ENCODE results near the gene FNDC4. TPM values are rescaled to one million over a fixed set of nuclear protein-coding genes. Genes with fewer than 3 reads are reported as not detected.

FNDC4 gene
- total RNA-seq, 2 experiments from 2014 or later = not detected

DNA sequence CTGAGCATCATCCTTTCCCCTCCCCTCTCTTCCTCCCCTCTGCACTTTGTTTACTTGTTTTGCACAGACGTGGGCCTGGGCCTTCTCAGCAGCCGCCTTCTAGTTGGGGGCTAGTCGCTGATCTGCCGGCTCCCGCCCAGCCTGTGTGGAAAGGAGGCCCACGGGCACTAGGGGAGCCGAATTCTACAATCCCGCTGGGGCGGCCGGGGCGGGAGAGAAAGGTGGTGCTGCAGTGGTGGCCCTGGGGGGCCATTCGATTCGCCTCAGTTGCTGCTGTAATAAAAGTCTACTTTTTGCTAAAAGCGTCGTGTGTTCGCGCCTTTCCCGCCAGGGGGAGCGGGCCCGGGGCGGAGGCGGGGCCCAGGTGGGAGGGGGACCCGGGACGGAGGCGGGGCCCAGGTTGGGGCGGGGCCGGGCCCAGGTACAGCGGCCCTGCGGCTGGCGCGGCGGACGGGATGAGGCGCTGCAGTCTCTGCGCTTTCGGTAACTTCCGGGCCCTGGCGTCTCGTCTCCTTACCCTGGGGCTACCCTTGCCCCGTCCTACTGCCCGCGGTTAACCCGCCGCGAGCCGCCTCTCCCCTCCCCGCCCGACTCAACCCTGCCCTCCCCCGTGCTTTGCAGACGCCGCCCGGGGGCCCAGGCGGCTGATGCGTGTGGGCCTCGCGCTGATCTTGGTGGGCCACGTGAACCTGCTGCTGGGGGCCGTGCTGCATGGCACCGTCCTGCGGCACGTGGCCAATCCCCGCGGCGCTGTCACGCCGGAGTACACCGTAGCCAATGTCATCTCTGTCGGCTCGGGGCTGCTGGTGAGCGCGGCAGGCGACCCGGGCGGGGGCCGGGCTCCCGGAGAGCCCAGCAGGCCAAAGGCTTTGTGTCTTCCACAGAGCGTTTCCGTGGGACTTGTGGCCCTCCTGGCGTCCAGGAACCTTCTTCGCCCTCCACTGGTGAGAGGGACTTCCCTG lies 52.8 kb downstream of the FNDC4 start, which contains the start of gene KRTCAP3:
KRTCAP3 (plus strand) TSS at position 424 of the 962 bp plus-strand sequence; CDS start at position 456, 32 bp downstream.
- Mint-ChIP-seq H3K4me3 (no peak within 1 kb of the TSS), H3K36me3 (ENCODE audit: low read depth) (peaks cover 29% of the 10 kb centered on the region), H3K27ac (no peak within 1 kb of the TSS), H3K4me1 (ENCODE audit: low read depth) (peaks cover 8% of the 10 kb centered on the region), H3K27me3 (ENCODE audit: low read depth) (no peaks in the 10 kb centered on the region), H3K9me3 (no peaks in the 10 kb centered on the region)
- CTCF ChIA-PET = interaction anchor here (1.0 kb wide), 1 partner anchor 10 kb away, joined by 5 read pairs; no protein-coding TSS in a partner anchor
- peak; percentile 24 for DNase-seq
- intact Hi-C loops (cut with micrococcal nuclease) = no loop called here

Other genes starting within 250 kb of the FNDC4 start
- under 1 TPM; 0.55 to 0.67 TPM for gene SLC30A3, start 232.2 kb downstream of the FNDC4 start, total RNA-seq
- gene DNAJC5G, start 219.8 kb downstream of the FNDC4 start, total RNA-seq = not detected
- gene TRIM54, start 212.8 kb downstream of the FNDC4 start, total RNA-seq = not detected
- gene UCN, start 186.8 kb downstream of the FNDC4 start, total RNA-seq = under 1 TPM; 0.45 to 0.89 TPM
- 10 to 100 TPM; 80.2 to 82.3 TPM for gene MPV17, start 172.1 kb downstream of the FNDC4 start, total RNA-seq
- gene GTF3C2, start 138.4 kb downstream of the FNDC4 start, total RNA-seq = 10 to 100 TPM; 62.9 to 72.3 TPM
- gene EIF2B4, start 124.9 kb downstream of the FNDC4 start, total RNA-seq = 10 to 100 TPM; 24.4 to 25.2 TPM
- 10 to 100 TPM; 68.5 to 75.5 TPM for gene SNX17, start 124.6 kb downstream of the FNDC4 start, total RNA-seq
- gene ZNF513, start 114.5 kb downstream of the FNDC4 start, total RNA-seq = 1 to 10 TPM; 4.9 to 5.2 TPM
- 100 to 1,000 TPM in 1 of 2 experiments, 10 to 100 TPM in 1; 92.3 to 101 TPM for gene PPM1G, start 85.6 kb downstream of the FNDC4 start, total RNA-seq
- gene NRBP1, start 66.6 kb downstream of the FNDC4 start, total RNA-seq = 10 to 100 TPM; 60.0 to 63.3 TPM
- gene KRTCAP3, start 52.8 kb downstream of the FNDC4 start, total RNA-seq = 1 to 10 TPM; 5.0 to 6.7 TPM
- gene IFT172, start 5.5 kb downstream of the FNDC4 start, total RNA-seq = 10 to 100 TPM in 1 of 2 experiments, 1 to 10 TPM in 1; 9.2 to 12.7 TPM
- not detected for gene GCKR, start 1.6 kb upstream of the FNDC4 start, total RNA-seq
- gene ZNF512, start 87.8 kb upstream of the FNDC4 start, total RNA-seq = 10 to 100 TPM; 34.7 to 35.8 TPM
- under 1 TPM; 0.17 to 0.30 TPM for gene CCDC121, start 133.8 kb upstream of the FNDC4 start, total RNA-seq
- gene GPN1, start 133.8 kb upstream of the FNDC4 start, total RNA-seq = 10 to 100 TPM; 44.9 to 45.1 TPM
- 10 to 100 TPM; 27.8 to 29.7 TPM for gene SUPT7L, start 168.4 kb upstream of the FNDC4 start, total RNA-seq
- 10 to 100 TPM; 21.2 to 22.2 TPM for gene SLC4A1AP, start 168.7 kb upstream of the FNDC4 start, total RNA-seq

All from activated naive CD4-positive, alpha-beta T cell treated with anti-CD3 and anti-CD28 coated beads for 36 hours (primary cell).